Stimulated activated CD4-positive, alpha-beta T cell treated with anti-CD3 and anti-CD28 coated beads, Interleukin-12 subunit alpha, Interleukin-12 subunit beta, amount 100 ng/mL, for 48 hours (primary cell): ENCODE results near the gene NOP9.

Source experiments
- DNase-seq, 3 donors: peaks; one replicate each; pipeline ENCODE4 v3.0.0-alpha.2; 2020; ENCODE audit warnings: low read depth in 2 of 3, low spot score in 1 of 3

Gene NOP9

DNA sequence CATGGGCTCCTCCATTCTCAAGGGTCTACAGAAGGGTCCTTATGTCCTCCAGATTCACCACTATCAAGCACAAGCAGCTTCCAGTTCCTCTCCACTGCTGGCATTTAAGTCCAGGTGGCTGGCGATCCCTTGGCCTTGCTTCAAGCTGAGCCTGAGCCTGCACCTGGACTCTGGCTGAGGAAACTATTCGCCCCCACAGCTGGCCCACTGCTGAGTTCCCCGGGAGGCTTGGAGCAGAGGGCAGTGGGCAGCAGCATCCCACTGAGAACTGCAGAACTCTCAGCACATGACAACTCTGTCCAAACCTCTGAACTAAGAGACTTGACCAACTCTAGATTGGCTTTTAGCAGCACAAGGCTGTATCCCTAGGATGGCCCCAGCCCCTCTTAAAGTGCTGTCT lies 16.9 kb upstream of the NOP9 start:
- no peak for DNase-seq

DNA sequence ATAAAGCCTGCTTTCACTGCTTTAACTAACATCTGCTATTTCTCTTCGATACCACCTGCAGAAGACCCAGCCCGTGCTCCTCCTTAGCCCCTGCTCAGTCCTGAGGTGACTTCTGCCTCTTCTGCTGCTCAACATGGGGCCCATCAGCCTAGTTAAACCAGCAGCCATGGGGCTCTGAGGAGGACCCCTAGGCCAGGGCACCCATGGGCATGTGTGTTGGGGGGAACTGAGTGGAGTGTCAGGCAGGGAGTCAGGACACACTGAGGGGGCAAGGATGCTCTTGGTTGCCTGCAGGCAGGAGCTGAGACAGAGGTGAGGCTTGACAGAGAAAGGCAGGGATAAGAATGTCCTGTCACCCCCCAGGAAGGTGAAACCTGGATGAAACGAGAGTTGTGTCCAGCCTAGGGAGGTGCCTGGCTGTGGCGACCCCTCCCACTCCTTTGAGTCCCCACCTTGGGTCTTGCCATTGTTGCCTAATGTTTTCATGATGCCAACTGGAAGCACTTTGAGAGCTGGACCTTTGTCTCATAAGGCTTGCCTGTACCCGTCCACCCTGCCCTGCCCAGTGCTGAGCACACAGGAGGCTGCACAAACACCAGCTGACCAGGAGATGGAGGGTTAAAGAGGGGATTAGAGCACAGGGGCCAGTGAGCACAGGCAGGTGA lies 15.7 kb upstream of the NOP9 start:
- DNase-seq, result no peak

DNA sequence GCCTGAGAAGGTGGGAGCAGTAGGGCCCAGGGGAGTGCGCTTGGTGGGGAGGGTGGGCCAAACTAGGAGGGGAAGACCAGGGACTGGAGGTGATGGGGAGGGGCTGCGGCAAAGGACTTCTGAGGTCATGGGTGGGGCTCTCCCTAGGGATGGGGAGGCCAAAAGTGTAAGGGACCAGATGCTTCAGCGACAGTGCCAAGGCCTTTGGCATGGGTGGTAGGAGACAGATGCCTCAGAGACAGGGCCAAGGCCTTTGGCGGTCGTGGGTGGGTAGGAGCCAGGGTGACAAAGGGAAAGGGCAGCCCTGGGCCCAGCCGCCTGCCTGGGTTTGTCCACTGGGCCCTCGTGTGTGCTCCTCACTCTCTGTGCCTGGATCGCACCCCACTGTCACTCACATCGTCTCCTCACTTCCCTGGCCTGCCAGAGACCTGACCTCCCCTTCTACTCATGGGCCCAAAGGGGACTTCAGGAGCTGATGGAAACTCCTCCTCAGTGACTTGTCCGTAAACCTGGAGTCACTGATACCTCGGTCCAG lies 15.1 kb upstream of the NOP9 start:
- no peak for DNase-seq

DNA sequence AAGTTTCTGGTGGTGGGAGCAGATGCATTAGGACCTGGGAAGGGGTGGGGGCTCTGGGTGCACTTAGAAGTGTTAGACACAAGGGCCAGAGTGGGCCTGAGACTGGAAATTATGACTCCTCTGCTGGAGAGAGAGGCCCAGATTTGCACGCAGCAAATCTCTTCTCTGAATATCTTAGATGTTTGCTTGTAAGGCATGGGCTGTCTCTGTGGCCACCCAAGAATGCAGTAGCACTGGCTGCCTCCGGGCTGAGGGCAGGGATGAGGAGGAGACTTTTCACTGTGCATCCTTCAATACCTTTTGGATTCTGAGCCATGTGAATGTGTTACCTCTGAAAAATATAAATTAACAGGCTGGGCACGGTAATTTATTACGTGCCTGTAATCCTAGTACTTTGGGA lies 14.3 kb upstream of the NOP9 start:
- no peak for DNase-seq

DNA sequence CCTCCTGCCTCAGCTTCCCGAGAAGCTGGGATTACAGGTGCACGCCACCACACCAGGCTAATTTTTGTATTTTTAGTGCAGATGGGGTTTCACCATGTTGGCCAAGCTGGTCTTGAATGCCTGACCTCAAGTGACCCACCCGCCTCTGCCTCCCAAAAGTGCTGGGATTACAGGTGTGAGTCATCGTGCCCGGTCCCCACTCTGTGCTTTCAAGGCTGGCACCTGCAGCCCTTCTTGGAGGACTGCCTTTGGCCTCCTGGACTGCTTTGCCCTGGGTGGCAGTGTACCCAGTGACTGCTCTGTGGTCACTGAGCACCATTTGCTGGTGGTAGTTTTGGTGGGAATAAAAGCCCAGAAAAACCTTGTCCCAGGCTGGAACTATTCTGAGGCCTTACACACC lies 12.7 kb upstream of the NOP9 start:
- no peak for DNase-seq

DNA sequence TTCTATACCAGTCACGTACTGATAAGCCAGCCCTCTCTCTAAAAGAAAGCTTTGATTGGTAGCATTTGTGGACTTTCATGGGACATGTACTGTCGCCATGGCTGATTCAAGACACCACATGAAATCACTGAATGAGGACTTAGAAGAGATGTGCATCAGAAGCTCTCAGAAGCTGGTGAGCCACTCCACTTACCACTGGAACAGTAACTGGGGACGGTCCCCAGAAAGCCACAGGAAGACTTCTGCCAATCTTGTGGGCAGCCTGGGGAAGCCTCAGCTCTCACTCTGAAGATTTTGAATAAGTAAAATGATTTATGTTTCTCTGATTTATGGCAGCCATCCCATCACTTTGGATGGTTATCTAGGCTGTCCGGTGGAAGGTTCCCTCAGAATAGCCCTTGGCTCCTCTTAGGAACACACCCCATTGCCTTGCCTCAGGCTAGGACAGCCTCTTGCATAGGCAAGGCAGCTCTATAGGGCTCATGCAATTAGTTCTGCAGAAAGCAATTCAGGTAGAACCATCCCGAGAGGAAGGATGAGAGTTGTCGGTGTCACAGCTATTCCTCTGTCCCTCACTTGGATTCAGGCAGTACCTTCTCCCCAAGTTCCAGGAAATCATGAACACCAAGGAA lies 9.9 kb upstream of the NOP9 start:
- DNase-seq, result peak; percentile 56 to 70 (median 59)

DNA sequence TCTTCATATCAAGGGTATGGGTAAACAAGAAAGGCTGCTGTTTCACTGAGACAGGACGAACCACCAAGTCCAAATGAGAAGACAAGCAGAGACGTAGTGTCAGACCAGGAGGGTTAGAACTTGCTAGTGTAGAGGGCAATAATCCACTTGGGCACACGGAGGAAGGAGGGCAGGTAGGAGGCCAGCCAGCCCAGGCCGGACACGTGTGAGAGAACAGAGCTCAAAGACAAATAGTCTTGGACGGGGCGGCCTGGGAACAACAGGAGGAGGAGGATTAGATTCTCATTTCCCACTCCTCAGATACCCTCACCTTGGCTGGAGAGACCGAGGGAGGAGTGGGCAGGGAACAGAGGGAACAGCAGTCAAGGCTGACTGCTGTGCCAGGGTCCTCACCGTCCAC lies 8.9 kb upstream of the NOP9 start:
- no peak for DNase-seq

DNA sequence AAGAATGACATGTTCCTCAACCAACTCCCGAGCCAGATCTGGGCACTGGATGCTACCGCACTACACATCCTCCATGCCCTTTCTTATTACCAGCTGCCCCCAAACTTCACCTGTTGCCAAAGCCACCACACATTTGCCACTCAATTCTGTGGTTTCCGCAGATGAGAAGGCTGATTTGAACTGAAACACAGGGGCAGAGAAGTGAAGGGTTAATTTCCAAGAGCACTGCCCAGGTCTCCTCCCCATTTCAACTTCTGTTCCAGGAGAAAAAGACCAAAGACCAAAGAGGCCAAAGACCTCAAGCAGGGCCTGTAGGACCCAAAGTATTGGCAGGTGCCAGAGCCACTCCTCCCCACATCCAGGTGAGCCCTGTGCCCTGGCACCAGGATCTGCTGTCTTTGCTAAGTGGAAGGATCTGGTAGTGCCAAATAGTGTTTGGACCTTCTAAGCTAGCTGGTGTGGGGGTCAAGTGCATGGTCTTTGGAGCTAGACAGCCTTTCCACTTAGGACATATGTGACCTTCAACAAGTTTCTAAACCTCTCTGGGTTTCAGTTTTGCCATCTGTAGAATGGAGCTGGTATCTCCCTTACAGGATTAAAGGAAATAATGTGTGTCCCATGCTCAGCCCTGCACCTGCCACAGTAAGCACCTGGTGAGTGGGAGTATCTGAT lies 8.1 kb upstream of the NOP9 start:
- DNase-seq, result no peak

DNA sequence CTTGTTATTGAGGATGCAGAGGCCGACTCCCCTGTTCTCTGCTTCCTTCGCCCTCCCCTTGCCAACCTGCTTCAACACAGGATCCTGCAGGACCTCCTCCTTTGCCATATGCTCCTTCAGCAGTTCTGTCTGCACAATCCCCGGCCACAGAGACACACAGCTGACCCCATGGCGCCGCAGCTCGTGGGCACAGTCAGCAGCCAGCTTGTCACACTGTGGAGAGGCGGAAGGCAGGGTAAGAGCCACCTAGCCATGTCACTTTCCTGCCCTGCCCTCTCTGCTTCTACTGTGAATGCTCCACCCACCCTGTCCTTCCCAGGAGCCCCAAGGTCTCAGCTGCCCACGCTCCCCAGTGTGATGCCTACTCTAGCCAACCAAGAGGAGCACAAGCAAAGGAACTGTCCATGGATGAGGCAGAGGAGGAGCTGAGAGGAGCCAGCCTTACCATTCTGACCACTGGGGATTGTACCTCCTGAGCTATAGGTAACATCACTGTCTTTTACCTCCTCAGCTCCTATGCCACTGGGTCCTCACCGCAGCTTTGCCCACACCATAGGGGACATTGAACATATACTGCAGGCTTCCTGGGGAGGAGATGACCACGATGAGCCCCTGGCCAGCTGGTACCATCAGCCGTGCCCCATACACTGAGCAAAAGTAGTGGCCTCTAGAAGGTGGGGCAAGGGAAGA lies 7.4 kb upstream of the NOP9 start:
- no peak for DNase-seq

DNA sequence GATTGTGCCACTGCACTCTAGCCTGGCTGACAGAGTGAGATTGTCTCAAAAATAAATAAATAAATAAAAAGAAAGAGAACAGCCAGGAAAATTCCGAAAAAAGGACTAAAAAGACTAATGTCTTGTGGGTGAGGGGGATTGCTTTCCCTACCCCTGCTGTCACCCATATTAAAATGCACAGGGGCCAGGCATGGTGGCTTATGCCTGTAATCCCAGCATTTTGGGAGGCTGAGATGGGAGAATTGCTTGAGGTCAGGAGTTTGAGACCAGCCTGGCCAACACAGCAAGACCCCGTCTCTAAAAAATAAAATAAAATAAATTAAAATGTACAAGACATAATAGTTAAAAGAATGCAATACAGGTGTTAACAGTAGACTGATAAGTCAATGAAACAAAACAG lies 6.1 kb upstream of the NOP9 start:
- no peak for DNase-seq

DNA sequence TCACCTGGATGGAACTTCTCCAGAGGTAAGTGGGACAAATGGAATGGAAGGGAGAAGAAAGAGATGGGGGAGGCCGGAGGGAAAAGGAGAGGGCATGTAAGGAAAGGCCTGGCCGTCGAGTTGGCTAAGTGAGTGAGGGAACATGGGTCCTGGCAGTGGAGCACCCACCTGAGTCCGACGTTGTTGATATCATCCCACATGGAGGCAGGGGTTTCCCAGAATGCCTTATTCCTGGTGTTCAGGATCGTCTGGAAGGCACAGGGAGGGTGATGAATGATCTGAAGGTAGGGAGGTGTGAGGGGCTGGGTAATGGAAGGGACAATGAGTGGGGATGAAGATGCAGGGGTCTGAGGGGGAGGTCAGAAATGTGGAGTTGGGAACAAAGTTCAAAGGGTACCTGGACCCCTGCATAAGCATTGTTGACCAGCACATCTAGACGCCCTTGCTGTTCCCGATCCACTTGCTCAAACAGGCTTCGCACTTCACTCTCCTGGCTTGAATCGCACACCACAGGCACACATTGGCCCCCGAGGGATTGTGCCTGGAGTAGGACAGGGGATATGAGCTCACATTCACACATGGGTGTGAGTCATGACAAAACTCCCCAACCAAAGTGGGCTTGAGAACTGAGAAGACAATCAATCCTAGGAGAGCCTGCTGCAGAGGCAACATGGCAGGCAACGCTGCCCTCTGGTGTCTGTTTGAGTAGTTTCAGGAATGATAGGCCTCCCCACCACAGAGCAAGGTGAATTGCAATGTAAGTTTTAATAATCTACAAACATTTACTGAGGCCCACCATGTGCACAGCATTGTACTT lies 3.1 kb upstream of the NOP9 start:
- peak; percentile 60 to 71 (median 62) for DNase-seq

DNA sequence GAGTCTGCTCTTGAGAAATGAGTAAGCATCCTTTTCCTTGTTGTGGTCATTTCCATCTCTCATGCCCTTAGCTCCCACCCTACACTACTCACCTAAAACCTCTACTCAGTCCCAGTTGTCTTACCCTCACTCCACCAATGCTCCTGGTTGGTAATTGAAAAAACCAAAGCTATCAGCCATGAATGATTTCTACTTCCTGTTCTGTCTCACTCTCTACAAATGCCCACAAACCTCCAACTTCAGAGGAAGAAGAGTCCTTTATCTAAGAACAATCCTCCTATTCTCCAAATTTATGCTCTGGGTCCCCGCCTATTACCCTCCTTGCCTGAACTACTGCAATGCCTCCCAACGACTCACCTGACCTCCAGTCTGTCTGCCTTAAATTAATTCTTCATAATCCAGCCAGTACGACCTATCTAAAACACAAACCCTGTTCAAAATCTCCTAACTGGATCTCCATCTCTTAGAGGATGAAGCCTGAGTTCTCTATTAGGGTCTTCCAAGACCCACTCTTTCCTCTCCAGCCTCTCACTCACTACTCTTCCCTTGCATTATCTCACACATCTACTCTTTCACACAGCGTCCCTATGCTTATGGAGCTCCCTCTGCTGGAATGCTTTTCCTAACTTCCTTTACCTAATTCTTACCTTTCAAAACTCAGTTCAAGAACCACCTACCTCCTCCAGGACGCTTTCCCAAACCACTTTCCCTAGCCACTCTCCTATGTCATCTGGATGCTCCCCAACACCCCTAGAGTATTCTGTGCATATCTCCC lies 2.3 kb upstream of the NOP9 start:
- no peak for DNase-seq

DNA sequence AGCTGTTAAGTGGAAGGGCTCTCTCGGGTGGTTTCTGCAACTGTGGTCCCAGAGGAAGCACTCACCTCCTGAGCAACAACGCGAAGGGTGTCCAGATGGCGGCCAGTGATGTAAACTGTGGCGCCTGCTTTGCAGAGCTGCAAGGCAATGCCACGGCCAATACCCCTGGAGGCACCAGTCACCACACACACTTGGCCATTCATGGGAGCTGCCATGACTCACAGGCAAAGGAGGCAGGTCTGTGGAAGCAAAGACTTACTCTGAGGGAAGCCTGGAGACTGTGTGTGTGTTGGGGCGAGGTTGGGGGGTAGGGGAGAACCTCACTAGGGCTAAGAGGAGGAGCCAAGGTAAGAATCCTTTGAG lies 777 bp upstream of the NOP9 start:
- no peak for DNase-seq

DNA sequence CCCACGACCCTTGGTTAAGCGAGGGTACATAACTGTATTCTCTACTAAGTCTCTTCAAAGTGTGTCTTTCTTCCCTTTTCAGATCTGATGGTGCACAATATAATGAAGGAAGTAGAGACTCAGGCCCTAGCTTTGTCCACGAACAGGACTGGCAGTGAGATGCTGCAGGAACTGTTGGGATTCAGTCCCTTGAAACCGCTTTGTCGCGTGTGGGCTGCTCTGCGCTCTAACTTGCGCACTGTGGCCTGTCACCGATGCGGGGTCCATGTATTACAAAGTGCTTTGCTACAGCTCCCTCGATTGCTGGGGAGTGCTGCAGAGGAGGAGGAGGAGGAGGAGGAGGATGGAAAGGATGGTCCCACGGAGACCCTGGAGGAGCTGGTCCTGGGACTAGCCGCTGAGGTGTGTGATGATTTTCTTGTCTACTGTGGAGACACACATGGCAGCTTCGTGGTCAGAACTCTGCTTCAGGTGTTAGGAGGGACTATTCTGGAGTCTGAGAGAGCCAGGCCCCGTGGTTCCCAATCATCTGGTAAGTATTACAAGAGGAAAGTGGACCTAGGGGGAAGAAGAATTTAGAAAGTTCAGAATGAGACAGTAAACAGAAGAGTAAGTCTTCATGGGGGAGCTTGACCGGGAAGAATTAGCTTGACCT lies 803 bp downstream of the NOP9 start:
- no peak for DNase-seq

DNA sequence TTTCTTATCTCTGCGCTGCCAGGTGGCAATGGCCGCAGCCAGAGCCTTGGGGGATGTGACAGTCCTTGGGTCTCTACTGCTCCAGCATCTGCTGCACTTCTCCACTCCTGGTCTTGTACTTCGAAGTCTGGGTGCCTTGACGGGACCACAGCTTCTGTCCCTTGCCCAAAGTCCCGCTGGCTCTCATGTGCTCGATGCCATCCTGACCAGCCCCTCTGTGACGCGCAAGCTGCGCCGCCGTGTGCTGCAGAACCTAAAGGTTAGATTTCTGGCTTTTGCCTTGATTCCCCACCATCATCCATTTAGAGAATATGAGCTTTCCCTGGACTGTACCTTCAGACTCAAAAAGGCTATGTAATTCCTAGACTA lies 4.4 kb downstream of the NOP9 start:
- no peak for DNase-seq

DNA sequence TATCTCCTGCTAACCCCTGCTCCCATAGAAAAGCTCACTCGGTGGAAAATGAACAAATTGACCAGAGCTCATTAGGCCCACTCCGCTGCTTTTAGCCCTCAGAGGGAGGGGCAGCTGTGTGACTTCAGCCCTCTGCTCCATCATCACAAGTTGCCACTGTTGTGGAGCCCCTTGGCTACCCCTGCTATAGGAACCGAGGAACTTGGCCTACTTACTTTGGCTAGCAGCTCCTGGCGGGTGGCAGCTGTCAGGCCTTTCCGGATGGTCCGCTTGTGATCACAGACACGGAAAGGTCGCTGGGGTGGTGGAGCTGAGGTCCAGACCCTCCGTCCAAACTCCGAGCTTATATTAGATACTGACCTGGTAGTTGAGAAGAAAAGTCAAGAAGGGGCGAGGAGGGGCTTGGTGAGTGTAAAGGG lies 7.5 kb downstream of the NOP9 start:
- DNase-seq, result no peak

DNA sequence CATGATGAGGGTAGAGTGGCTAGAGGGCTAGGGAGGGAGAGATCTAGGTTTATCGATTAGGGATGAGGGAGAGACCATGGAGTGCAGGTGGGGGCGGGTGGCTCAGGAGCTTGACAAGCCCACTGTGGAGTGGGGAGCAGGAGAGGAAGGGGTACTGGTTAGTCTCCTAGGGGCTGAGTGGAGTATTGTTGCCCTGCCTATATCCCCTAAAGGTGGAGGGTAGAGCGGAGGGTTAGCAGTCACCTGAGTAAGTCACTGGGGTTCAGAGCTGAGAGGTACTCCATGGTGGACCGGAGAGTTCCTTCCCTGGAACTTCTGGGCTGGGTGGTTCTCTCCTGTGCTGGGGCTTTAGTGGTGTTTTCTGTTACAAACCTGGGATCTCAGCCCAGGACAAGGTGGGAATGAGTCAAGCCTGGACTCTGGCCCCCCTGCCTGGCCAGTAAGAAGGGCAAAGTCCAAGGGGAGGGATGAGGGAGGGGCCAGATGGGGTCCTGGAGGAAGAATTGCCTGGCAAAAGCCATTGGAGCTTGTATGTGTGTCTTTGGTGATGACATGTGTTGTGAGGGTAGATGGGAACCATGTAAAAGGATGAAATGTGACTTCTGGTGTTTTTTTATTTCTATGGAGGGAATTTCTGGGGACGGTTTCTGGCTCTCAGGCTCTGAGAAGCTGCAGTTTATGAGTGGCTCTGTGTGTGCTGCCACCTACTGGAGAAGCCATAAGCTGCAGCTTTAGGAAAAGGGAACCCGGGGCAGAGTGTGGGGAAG lies 8.1 kb downstream of the NOP9 start, which contains the start of gene CIDEB:
Gene CIDEB (minus strand): TSS at position 403 of the 767 bp plus-strand sequence. CDS start 119 bp downstream, at position 284.
- DNase-seq, result peak; percentile 39 to 68 (median 45)

DNA sequence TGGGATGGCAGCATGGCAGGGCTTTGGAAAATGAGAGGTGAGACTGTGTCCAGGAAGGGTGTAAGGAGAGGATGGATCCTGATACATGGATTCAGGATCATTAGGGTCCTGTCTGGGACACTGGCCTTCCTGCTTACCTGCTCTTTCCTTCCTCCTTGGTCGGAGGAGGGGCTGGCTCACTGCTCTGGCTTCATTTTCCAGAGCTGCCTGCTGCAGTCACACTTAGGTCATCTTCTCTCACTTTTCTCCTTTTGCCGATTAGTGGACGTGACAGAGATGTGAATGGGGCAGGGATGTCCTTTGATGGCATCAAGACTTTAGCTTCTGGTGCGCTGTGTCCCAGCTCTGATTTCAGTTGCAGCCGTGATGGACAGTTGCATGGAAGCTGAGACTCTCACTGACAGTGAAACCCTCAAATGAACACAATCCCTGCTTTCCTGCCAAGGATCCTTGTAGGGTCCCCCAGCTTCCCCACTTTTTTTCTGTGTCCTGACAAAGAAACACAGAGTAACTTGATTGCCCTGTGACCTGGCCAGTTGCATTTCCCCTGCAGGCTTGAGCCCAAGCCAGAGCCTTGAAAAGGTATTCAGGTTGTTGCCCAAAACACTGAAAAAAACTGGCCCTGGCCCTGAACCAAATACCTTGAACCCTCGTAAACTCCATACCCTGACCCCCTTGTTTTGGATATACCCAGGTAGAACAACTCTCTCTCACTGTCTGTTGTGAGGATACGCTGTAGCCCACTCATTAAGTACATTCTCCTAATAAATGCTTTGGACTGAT lies 8.9 kb downstream of the NOP9 start:
- DNase-seq, result no peak
